GM23338 (cell line): ENCODE data around the gene RASA3. TPM values are rescaled to one million over a fixed set of nuclear protein-coding genes. Genes with fewer than 3 reads are reported as not detected.
"Not testable (repeated sequence)": the region's sequence is repeated elsewhere in the genome, so short reads cannot be mapped to it uniquely, and the experiment has no call there.

Source experiments
- ATAC-seq: fragments of 200-7000 bp; cut with Tn5 transposase; 3 replicates; pipeline ENCODE4 v1.9.1; 2020
- DNase-seq: peaks from one replicate; pipeline ENCODE4 v3.0.0-alpha.2; 2015; ENCODE audit warnings: low spot score
- H2AFZ ChIP-seq: fragments of 200-600 bp; sonication (generic); 2 replicates; pipeline ENCODE4 v1.8.0; 2016; ENCODE audit warnings: antibody characterized with exemption, mild to moderate bottlenecking, moderate library complexity
- H3F3A ChIP-seq: fragments of 200-600 bp; sonication (generic); replicated peaks from 2 replicates; pipeline ENCODE4 v1.8.0; 2017; ENCODE audit warnings: antibody characterized with exemption, mixed run types, low read depth
- H3K27ac ChIP-seq: fragments of 200-600 bp; sonication (generic); 2 replicates; pipeline ENCODE4 v1.6.1; 2016; ENCODE audit warnings: low read depth
- H3K27me3 ChIP-seq: fragments of 200-600 bp; sonication (generic); 2 replicates; pipeline ENCODE4 v1.8.0; 2016; ENCODE audit warnings: mild to moderate bottlenecking, mixed run types, moderate library complexity; ENCODE audit not compliant: insufficient read depth
- H3K36me3 ChIP-seq: fragments of 200-600 bp; sonication (generic); 2 replicates; pipeline ENCODE4 v1.8.0; 2016; ENCODE audit warnings: mild to moderate bottlenecking; ENCODE audit not compliant: insufficient read depth
- H3K4me1 ChIP-seq: fragments of 200-600 bp; sonication (generic); 2 replicates; pipeline ENCODE4 v1.8.0; 2016; ENCODE audit warnings: mild to moderate bottlenecking, moderate library complexity; ENCODE audit not compliant: insufficient read depth
- H3K4me2 ChIP-seq: fragments of 200-600 bp; sonication (generic); 2 replicates; pipeline ENCODE4 v1.7.1; 2017; ENCODE audit warnings: mixed run types
- H3K4me3 ChIP-seq: fragments of 200-600 bp; sonication (generic); 2 replicates; pipeline ENCODE4 v1.6.1; 2016; ENCODE audit warnings: mixed run types
- H3K79me2 ChIP-seq: fragments of 200-600 bp; sonication (generic); replicated peaks from 2 replicates; pipeline ENCODE4 v1.8.0; 2017; ENCODE audit warnings: mild to moderate bottlenecking; ENCODE audit not compliant: insufficient read depth
- H3K9me2 ChIP-seq: fragments of 200-600 bp; sonication (generic); 2 replicates; pipeline ENCODE4 v1.8.0; 2017; ENCODE audit not compliant: insufficient read depth
- H4K20me1 ChIP-seq: fragments of 200-600 bp; sonication (generic); replicated peaks from 2 replicates; pipeline ENCODE4 v1.8.0; 2017; ENCODE audit warnings: mild to moderate bottlenecking; ENCODE audit not compliant: insufficient read depth
- H3K27ac Mint-ChIP-seq: 2 replicates; pipeline ENCODE4 v1.8.0; 2020; ENCODE audit warnings: inconsistent platforms, mild to moderate bottlenecking, moderate library complexity, mixed read lengths
- H3K27me3 Mint-ChIP-seq: 3 replicates; pipeline ENCODE4 v1.8.0; 2022; ENCODE audit warnings: low read depth, mild to moderate bottlenecking, moderate library complexity, mixed read lengths, inconsistent platforms; ENCODE audit not compliant: insufficient read depth, poor library complexity
- H3K36me3 Mint-ChIP-seq: 3 replicates; pipeline ENCODE4 v1.8.0; 2021; ENCODE audit warnings: low read depth, mild to moderate bottlenecking, inconsistent platforms, moderate library complexity, mixed read lengths
- H3K4me1 Mint-ChIP-seq: 3 replicates; pipeline ENCODE4 v1.8.0; 2020; ENCODE audit warnings: mild to moderate bottlenecking, inconsistent platforms, mixed read lengths
- H3K4me3 Mint-ChIP-seq: 3 replicates; pipeline ENCODE4 v1.8.0; 2021; ENCODE audit warnings: moderate library complexity, mild to moderate bottlenecking, inconsistent platforms, mixed read lengths
- H3K9me3 Mint-ChIP-seq: 3 replicates; pipeline ENCODE4 v1.8.0; 2020; ENCODE audit warnings: moderate library complexity, mild to moderate bottlenecking, inconsistent platforms, mixed read lengths
- CREB1 ChIP-seq: fragments of 250-450 bp; sonication (Bioruptor Pico); IDR thresholded peaks from 2 replicates; pipeline ENCODE4 v1.5.0; 2020; ENCODE audit warnings: low read depth, mild to moderate bottlenecking, moderate library complexity
- EZH2 ChIP-seq: fragments of 200-600 bp; sonication (generic); IDR thresholded peaks from one replicate; pipeline ENCODE4 v1.8.0; 2017; ENCODE audit warnings: antibody characterized with exemption, mild to moderate bottlenecking, low read depth; ENCODE audit not compliant: unreplicated experiment
- EZH2phosphoT487 ChIP-seq: fragments of 200-600 bp; sonication (generic); IDR thresholded peaks from one replicate; pipeline ENCODE4 v1.8.1; 2018; ENCODE audit warnings: antibody characterized with exemption; ENCODE audit not compliant: unreplicated experiment
- POLR2AphosphoS5 ChIP-seq: IDR thresholded peaks from 2 replicates; pipeline ENCODE4 v1.6.1; 2016; ENCODE audit warnings: antibody characterized with exemption, low read depth
- ZNF114 ChIP-seq: fragments of 250-450 bp; sonication (Bioruptor Pico); IDR thresholded peaks from 2 replicates; pipeline ENCODE4 v1.5.0; 2020; ENCODE audit warnings: mild to moderate bottlenecking, moderate library complexity
- ZNF331 ChIP-seq: fragments of 250-450 bp; sonication (Bioruptor Pico); IDR thresholded peaks from 2 replicates; pipeline ENCODE4 v1.5.0; 2020; ENCODE audit warnings: low read depth, mild to moderate bottlenecking, moderate library complexity
- polyA plus RNA-seq: library from polyadenylated mRNA; unstranded; fragments of >200 nt; fragmentation: Nextera tagmentation; extraction: Ambion mirVana; gene quantifications from 2 replicates; pipeline ENCODE4 v1.2.1, GENCODE V29; 2016
- total RNA-seq: library from RNA; depleted of rRNA; stranded (reverse); fragments of >200 nt; shearing (Covaris generic); gene quantifications from 2 replicates; pipeline ENCODE4 v1.2.3, GENCODE V29; 2014
- TF ChIP-seq, protein P1 (sequence below): IDR thresholded peaks from one replicate; pipeline ENCODE4 v1.6.1; 2018; ENCODE audit warnings: antibody characterized with exemption; ENCODE audit not compliant: unreplicated experiment
- TF ChIP-seq, protein P2 (sequence below): IDR thresholded peaks from 2 replicates; pipeline ENCODE4 v1.6.1; 2016; ENCODE audit warnings: antibody characterized with exemption
- TF ChIP-seq, protein P3 (sequence below), 2 experiments: fragments of 200-600 bp in 1 of 2; sonication (generic) in 1 of 2; conservative IDR thresholded peaks; 2 replicates each; pipeline versions ENCODE4 v1.5.1 to v1.6.1; 2016 to 2017; ENCODE audit warnings: antibody characterized with exemption in 2 of 2, low read depth in 2 of 2, mild to moderate bottlenecking in 2 of 2, moderate library complexity in 1 of 2

The RASA3 gene
- total and polyA plus RNA-seq, 2 experiments from 2014 or later = 11.2 to 20.7 TPM

DNA sequence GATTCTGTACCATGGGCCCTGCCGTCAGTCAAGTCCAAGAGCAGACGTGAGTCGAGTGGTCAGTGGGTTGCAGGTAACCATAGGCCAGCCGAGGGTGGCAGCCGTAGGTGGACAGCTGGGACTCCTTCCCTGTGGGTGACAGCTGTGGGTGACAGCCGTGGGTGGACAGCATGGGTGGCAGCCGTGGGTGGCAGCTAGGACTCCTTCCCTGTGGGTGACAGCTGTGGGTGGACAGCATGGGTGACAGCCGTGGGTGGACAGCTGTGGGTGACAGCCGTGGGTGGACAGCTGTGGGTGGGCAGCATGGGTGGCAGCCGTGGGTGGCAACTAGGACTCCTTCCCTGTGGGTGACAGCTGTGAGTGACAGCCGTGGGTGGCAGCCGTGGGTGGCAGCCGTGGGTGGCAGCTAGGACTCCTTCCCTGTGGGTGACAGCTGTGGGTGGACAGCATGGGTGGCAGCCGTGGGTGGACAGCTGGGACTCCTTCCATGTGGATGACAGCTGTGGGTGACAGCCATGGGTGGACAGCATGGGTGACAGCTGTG, 44.0 kb upstream of the RASA3 start:
- H3K36me3 Mint-ChIP-seq, H3K4me1 ChIP-seq, H3K9me3 Mint-ChIP-seq, H3K36me3 ChIP-seq, H2AFZ ChIP-seq, H3K27me3 Mint-ChIP-seq, H3K27me3 ChIP-seq, ATAC-seq, H3F3A ChIP-seq, H3K4me2 ChIP-seq, H3K27ac ChIP-seq, H3K27ac Mint-ChIP-seq, H3K9me2 ChIP-seq, H3K4me1 Mint-ChIP-seq, H3K79me2 ChIP-seq, H4K20me1 ChIP-seq, DNase-seq, H3K4me3 ChIP-seq, H3K4me3 Mint-ChIP-seq: not testable (repeated sequence)

DNA sequence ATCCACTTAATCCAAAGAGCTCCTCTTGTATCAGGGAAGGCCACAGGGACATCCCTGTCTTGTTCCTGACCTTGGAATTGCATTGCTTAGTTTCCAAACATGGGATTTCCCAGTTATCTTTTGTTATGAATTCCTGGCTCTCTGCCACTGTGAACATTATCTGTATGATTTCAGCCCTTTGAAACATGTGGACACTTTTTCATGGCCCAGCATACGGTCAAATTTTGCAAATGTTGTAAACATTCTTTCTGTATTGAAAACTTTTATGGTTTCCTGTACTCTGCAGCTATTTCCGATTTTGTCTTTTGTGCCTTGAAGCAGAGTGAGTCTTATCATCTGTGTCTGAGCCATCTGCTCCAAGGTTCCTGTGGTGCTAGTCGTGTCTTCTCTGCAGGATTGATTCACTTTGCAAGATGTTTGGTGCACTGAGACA, 42.1 kb upstream of the RASA3 start:
- Mint-ChIP-seq H3K27me3 (peaks cover 4% of the 10 kb centered on the region), H3K9me3 (peaks cover 4% of the 10 kb centered on the region; the same call in 1 of the 3 replicates), H3K4me1 (peaks cover 7% of the 10 kb centered on the region; the same call in 2 of the 3 replicates), H3K4me3 (no peak overlapping the region), H3K27ac (no peak overlapping the region), H3K36me3 (peaks cover 3% of the 10 kb centered on the region; the same call in 1 of the 3 replicates)
- H3K27me3 ChIP-seq = no peaks in the 10 kb centered on the region
- no peak overlapping the region for H3K4me2 ChIP-seq
- no peak for TF ChIP-seq ZNF331
- TF ChIP-seq, protein P1, sequence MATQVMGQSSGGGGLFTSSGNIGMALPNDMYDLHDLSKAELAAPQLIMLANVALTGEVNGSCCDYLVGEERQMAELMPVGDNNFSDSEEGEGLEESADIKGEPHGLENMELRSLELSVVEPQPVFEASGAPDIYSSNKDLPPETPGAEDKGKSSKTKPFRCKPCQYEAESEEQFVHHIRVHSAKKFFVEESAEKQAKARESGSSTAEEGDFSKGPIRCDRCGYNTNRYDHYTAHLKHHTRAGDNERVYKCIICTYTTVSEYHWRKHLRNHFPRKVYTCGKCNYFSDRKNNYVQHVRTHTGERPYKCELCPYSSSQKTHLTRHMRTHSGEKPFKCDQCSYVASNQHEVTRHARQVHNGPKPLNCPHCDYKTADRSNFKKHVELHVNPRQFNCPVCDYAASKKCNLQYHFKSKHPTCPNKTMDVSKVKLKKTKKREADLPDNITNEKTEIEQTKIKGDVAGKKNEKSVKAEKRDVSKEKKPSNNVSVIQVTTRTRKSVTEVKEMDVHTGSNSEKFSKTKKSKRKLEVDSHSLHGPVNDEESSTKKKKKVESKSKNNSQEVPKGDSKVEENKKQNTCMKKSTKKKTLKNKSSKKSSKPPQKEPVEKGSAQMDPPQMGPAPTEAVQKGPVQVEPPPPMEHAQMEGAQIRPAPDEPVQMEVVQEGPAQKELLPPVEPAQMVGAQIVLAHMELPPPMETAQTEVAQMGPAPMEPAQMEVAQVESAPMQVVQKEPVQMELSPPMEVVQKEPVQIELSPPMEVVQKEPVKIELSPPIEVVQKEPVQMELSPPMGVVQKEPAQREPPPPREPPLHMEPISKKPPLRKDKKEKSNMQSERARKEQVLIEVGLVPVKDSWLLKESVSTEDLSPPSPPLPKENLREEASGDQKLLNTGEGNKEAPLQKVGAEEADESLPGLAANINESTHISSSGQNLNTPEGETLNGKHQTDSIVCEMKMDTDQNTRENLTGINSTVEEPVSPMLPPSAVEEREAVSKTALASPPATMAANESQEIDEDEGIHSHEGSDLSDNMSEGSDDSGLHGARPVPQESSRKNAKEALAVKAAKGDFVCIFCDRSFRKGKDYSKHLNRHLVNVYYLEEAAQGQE = no peak
- no peak for TF ChIP-seq EZH2
- no peaks in the 10 kb centered on the region for H4K20me1 ChIP-seq
- no peaks in the 10 kb centered on the region for H3K36me3 ChIP-seq
- H2AFZ ChIP-seq = no peak overlapping the region
- DNase-seq (no peak), ATAC-seq (no peak)
- H3K27ac ChIP-seq = no peak overlapping the region
- no peaks in the 10 kb centered on the region for H3K79me2 ChIP-seq
- no peak overlapping the region for H3K4me3 ChIP-seq
- no peaks in the 10 kb centered on the region for H3K4me1 ChIP-seq
- H3F3A ChIP-seq = no peaks in the 10 kb centered on the region
- H3K9me2 ChIP-seq = 0 out of 2 replicates have a peak, but pooled peaks cover 3% of the 10 kb centered on the region

DNA sequence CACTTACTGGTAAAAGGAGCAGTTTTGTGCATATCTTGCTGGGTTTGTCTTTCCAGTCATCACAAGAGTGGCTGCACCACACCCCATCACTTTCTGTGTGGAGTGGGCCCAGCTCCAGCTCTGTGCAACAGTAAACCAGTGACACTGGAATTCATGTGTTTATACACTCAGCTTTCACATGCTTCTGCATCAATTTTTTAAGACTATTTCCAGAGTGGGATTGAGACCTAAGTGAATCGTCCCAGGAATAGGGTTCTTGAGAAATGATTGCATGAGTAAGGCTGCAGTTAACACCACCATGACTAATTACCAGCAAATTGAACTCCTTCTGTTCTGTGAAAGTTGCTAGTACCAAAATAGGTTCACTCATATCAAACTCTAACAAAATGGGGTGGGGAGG, 41.3 kb upstream of the RASA3 start:
- Mint-ChIP-seq H3K4me1 (peaks cover 2% of the 10 kb centered on the region; the same call in 2 of the 3 replicates), H3K9me3 (peaks cover 4% of the 10 kb centered on the region; the same call in 1 of the 3 replicates), H3K36me3 (peaks cover 3% of the 10 kb centered on the region; the same call in 1 of the 3 replicates), H3K27ac (no peak overlapping the region), H3K4me3 (no peak overlapping the region), H3K27me3 (peaks cover 1% of the 10 kb centered on the region)
- Histone ChIP-seq H3K36me3 (no peaks in the 10 kb centered on the region), H4K20me1 (no peaks in the 10 kb centered on the region), H3K4me2 (no peak overlapping the region), H3F3A (no peaks in the 10 kb centered on the region), H3K79me2 (no peaks in the 10 kb centered on the region), H3K27me3 (no peaks in the 10 kb centered on the region), H2AFZ (no peak overlapping the region; the same call in 1 of the 2 replicates), H3K4me3 (no peak overlapping the region), H3K9me2 (0 out of 2 replicates have a peak, but pooled peaks cover 3% of the 10 kb centered on the region), H3K4me1 (no peaks in the 10 kb centered on the region), H3K27ac (no peak overlapping the region)
- DNase-seq (no peak), ATAC-seq (no peak)
- TF ChIP-seq, protein P2, sequence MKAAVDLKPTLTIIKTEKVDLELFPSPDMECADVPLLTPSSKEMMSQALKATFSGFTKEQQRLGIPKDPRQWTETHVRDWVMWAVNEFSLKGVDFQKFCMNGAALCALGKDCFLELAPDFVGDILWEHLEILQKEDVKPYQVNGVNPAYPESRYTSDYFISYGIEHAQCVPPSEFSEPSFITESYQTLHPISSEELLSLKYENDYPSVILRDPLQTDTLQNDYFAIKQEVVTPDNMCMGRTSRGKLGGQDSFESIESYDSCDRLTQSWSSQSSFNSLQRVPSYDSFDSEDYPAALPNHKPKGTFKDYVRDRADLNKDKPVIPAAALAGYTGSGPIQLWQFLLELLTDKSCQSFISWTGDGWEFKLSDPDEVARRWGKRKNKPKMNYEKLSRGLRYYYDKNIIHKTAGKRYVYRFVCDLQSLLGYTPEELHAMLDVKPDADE = no peak
- TF ChIP-seq, protein P3, sequence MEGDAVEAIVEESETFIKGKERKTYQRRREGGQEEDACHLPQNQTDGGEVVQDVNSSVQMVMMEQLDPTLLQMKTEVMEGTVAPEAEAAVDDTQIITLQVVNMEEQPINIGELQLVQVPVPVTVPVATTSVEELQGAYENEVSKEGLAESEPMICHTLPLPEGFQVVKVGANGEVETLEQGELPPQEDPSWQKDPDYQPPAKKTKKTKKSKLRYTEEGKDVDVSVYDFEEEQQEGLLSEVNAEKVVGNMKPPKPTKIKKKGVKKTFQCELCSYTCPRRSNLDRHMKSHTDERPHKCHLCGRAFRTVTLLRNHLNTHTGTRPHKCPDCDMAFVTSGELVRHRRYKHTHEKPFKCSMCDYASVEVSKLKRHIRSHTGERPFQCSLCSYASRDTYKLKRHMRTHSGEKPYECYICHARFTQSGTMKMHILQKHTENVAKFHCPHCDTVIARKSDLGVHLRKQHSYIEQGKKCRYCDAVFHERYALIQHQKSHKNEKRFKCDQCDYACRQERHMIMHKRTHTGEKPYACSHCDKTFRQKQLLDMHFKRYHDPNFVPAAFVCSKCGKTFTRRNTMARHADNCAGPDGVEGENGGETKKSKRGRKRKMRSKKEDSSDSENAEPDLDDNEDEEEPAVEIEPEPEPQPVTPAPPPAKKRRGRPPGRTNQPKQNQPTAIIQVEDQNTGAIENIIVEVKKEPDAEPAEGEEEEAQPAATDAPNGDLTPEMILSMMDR (conservative IDR thresholded peaks at IDR 0.05; ENCODE audit: low read depth in 2 of 2) = no peak
- no peak for TF ChIP-seq POLR2AphosphoS5
- no peak for TF ChIP-seq EZH2phosphoT487
- TF ChIP-seq CREB1 (CRISPR knock-in tag) = no peak
- TF ChIP-seq ZNF114 (CRISPR knock-in tag) = no peak
- TF ChIP-seq, protein P1 = no peak
